Breast epithelium (tissue), 3 donors: ENCODE measurements around the gene ALK.

Source experiments
- POLR2A ChIP-seq: fragments of 450-650 bp; IDR thresholded peaks from one replicate; pipeline ENCODE4 v1.6.1; 2016; ENCODE audit warnings: antibody characterized with exemption, mild to moderate bottlenecking, moderate library complexity
- TF ChIP-seq, protein P1 (sequence below), 3 donors: fragments of 450-650 bp; IDR thresholded peaks; one replicate each; pipeline ENCODE4 v1.5.1; 2016 to 2017; ENCODE audit warnings: antibody characterized with exemption in 3 of 3, mild to moderate bottlenecking in 3 of 3, moderate library complexity in 3 of 3

DNA sequence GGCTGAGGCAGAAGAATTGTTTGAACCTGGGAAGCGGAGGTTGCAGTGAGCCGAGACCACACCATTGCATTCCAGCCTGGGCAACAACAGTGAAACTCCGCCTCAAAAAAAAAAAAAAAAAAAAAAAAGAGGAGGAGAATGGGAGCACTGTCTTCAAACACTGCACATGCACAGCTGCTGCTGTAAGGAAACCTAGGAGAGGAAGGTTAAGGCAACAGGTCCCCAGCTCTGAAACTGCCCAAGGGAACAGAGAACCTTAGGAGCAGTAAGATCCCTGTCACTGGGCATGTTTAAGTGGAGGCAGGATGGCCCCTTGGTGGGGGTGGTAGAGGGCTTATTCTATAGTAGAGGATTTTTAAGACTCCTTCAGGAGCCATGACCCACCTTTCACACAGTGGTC is 695.0 kb downstream of the ALK start:
- TF ChIP-seq, protein P1, sequence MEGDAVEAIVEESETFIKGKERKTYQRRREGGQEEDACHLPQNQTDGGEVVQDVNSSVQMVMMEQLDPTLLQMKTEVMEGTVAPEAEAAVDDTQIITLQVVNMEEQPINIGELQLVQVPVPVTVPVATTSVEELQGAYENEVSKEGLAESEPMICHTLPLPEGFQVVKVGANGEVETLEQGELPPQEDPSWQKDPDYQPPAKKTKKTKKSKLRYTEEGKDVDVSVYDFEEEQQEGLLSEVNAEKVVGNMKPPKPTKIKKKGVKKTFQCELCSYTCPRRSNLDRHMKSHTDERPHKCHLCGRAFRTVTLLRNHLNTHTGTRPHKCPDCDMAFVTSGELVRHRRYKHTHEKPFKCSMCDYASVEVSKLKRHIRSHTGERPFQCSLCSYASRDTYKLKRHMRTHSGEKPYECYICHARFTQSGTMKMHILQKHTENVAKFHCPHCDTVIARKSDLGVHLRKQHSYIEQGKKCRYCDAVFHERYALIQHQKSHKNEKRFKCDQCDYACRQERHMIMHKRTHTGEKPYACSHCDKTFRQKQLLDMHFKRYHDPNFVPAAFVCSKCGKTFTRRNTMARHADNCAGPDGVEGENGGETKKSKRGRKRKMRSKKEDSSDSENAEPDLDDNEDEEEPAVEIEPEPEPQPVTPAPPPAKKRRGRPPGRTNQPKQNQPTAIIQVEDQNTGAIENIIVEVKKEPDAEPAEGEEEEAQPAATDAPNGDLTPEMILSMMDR (IDR thresholded peaks at IDR 0.05): no peak
- TF ChIP-seq POLR2A: no peak
